HG02571 (cell line): ENCODE results near the gene PPP1R11.
"Not testable (repeated sequence)": the region's sequence is repeated elsewhere in the genome, so short reads cannot be mapped to it uniquely, and the experiment has no call there.

Experiments
- ATAC-seq: cut with Tn5 transposase; IDR thresholded peaks from one replicate; pipeline ENCODE4 v1.9.1; 2021; ENCODE audit warnings: mild to moderate bottlenecking, moderate library complexity; ENCODE audit not compliant: unreplicated experiment

The PPP1R11 gene

GRCh38 chr6:30066577-30067459, at the start of gene PPP1R11:
Gene PPP1R11, plus strand, starts transcription at chr6:30067198. Its CDS starts 213 bp downstream, at chr6:30067411.
- ATAC-seq, result peak; percentile 96

DNA sequence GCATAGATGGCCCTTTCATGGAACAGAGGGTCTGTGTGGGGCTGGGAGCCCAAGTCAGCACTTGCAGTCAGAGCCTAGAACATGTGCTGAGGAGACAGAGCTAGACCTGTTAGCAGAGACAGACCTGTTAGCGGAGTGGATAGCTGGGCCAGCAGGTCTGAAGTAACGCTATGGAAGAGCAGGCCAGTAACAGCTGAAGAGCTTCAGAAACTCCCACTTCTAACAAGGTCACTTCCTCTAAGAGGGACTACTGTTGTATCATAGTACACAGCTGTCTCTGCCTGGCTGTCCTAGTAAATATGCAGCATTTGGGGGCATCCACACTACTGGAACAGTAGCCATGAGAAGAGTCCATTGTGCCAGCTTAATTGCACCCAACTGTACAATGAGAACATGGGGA, 47.2 kb upstream of the PPP1R11 start:
- no peak for ATAC-seq

DNA sequence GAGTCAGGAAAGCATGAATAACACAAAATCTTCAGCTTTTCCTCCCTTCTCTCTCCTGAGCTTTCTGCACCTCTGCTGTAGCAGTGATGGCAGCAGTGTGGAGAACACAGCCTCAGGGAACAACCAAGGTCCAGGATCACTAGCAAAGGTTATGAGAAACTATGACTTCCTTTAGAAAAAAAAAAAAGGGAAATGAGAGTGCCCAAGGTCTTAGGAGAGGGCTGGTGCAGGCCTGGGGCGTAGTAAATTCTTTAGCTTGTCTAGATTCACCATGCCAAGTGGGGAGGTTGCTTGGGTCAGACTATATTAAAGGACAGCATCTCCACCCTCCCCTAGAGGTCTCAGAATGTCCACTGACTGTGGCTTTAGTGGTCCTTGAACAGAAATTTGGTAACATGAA, 46.4 kb upstream of the PPP1R11 start:
- ATAC-seq, result no peak

DNA sequence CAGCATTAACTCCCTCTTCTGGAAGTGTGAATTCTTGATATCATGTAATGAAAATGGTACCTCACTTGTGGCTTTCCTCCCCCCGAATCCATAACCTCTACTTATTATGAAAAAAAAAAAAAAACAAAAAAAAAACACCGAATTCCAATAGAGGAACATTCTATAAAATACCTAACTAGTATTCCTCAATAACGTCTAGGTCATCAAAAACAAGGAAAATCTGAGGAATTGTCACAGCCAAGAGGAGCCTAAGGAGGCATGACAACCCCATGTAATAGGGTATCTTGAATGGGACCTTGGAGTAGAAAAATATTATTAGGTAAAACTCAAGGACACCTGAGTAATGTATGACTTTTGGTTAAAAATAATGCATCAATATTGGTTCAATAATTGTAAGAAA, 44.8 kb upstream of the PPP1R11 start:
- ATAC-seq, result no peak

DNA sequence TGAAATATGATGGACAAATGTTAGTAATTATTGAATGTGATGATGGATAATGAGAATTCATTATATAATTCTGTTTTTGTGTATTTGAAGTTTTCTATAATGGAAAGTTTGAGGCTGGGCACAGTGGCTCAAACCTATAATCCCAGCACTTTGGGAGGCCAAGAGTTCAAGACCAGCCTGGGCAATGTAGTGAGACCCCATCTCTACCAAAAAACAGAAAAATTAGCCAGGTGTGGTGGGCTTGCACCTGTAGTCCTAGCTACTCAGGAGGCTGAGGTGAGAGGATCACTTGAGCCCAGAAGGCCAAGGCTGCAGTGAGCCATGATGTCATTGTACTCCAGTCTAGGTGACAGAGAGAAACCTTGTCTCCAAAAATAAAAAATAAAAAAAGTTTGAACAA, 44.3 kb upstream of the PPP1R11 start:
- not testable (repeated sequence) for ATAC-seq

DNA sequence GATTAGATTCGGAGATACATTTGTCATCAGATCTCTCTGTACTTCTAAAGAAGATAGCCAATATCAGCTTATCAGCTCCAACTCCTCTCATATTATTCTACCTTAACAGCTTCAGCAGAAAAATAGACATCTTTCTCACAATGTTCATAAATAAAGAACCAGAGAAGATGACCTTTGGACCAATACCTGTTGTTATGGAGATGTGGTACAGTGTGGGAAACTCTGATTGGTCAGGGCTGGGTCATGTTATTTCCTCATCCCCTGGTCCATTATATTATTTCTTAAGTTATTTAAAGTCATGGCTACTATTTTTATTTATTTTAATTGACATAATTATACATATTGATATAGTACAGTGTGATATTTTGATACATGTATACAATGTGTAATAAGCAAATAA, 41.8 kb upstream of the PPP1R11 start:
- ATAC-seq, result no peak

- ATAC-seq, result no peak
Observed at GRCh38 chr6:30029588-30029987, 37.4 kb upstream of the PPP1R11 start.

GRCh38 chr6:30031381-30031780, 35.6 kb upstream of the PPP1R11 start:
- ATAC-seq, result no peak

DNA sequence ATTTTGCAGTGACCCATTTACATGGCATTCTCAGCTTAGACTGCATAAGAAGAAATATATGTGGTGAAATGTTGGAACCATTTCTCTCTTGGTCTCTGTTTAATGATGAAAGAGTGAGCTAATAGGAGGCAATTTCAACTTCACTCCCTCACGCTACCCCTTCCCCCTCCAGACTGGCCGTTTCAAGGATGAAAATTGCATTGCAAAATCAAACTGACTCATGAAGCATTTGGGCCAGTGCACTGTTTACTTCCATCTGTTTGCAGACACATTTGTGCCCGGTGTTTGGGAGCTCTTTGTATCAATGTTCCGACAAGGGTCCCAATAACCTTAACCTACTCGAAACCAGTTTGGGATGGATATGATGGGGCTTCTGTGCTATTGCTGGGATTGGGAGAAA, 33.6 kb upstream of the PPP1R11 start:
- not testable (repeated sequence) for ATAC-seq

GRCh38 chr6:30035784-30036183, 31.2 kb upstream of the PPP1R11 start:
- ATAC-seq, result no peak

DNA sequence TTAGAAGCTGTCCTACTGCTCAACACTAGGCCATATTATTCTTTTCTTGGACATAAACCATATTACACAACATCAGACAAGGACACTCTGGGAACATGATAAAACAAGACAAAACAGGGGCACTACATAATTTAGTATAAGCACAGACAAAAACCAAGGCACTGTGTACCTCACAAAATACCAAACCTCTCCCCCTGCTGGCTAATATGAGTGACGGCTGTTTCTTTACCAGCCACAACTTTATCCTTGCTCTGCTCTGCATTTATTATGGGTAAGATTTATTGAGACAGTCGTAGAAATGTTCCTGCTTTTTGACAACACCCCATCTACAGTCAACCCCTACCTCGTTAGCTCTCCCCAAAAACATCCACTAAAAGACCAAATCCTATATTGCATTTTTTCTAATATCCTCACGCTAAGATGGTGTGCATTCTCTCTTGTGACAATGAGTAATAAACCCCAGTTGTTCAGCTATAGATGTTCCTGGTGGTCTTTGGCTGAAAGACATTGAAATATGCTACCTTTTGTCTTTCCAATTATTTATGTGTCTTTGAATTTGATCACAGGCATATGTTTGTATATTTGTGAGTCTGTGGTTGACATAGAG, 29.7 kb upstream of the PPP1R11 start:
- ATAC-seq, result no peak

GRCh38 chr6:30041221-30041620, 25.8 kb upstream of the PPP1R11 start:
- no peak for ATAC-seq

GRCh38 chr6:30041821-30042220, 25.2 kb upstream of the PPP1R11 start:
- no peak for ATAC-seq

GRCh38 chr6:30042476-30042875, 24.5 kb upstream of the PPP1R11 start:
- no peak for ATAC-seq

DNA sequence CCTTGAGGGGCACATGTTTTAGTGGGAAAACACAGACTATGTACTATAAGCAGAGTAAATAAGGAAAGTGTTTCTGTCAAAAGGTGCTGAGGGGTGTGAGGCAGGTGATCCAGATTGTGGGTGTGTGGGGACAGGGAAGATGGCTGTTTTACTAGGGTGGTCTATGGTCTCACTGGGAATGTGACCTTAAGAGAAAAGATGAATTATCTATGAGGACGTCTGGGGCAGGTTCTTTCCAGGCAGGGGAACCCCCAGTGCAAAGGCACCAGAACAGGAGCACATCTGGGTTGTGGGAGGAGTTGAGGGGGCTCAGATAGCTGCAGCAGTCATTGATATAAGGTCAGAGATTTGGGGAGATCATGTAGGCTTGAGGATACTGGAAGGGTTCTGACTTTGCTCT, 24.1 kb upstream of the PPP1R11 start:
- no peak for ATAC-seq

GRCh38 chr6:30043744-30044143, 23.3 kb upstream of the PPP1R11 start:
- no peak for ATAC-seq

- ATAC-seq, result no peak
Observed at GRCh38 chr6:30044630-30045029, 22.4 kb upstream of the PPP1R11 start.

DNA sequence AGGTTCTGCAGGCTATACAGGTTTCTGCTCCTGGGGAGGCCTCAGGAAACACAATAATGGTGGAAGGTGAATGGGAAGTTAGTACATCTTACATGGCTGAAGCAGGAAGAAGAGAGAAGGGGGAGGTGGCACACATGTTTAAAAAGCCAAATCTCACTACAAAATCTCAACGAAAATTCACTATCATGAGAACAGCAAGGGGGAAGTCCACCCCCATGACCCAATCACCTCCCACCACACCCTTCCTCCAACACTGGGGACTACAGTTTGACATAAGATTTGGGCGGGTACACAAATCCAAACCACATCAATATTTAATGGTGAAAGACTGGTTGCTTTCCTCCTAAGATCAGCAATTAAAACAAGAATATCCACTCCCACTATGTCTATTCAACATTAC, 19.8 kb upstream of the PPP1R11 start:
- ATAC-seq, result no peak

GRCh38 chr6:30053682-30054081, 13.3 kb upstream of the PPP1R11 start:
- no peak for ATAC-seq

GRCh38 chr6:30055513-30055912, 11.5 kb upstream of the PPP1R11 start:
- no peak for ATAC-seq

DNA sequence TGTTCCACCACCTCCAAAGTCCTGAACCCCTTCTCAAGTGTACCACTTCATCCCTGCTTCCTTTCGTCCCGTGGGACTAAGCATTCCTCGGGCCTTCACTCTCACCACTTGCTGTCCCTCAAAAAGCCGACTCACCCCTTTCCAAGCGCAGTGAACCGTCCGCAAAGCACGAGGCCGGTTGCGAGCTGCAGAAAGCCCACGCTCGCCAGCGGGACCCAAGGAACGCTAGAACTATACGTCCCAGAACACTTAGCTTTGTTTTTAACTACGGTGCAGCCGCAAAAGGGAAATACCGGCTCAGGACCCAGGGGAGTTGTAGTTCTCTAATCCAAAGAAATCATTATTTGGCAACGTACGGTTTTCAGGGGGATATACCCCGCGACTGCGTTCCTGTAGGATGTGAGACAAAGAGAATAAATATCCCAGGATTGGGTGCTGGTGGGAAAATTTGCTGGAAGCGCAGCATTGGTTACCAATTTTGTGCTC, 6.3 kb upstream of the PPP1R11 start:
- ATAC-seq, result peak; percentile 17
